Lower leg skin (tissue), 3 donors: ENCODE results near the gene LRRC30.

Source experiments
- CTCF ChIP-seq, 3 donors: fragments of 450-650 bp; IDR thresholded peaks; one replicate each; pipeline ENCODE4 v1.5.1; 2016; ENCODE audit warnings: antibody characterized with exemption in 3 of 3, mild to moderate bottlenecking in 3 of 3, moderate library complexity in 2 of 3
- POLR2A ChIP-seq, 2 donors: fragments of 450-650 bp; IDR thresholded peaks; one replicate each; pipeline ENCODE4 v1.6.1; 2016 to 2017; ENCODE audit warnings: antibody characterized with exemption in 2 of 2, mild to moderate bottlenecking in 1 of 2, moderate library complexity in 1 of 2

GRCh38 chr18:7221424-7222155 lies 9.3 kb upstream of the LRRC30 start:
- no peak for TF ChIP-seq CTCF (IDR thresholded peaks at IDR 0.05)
- no peak for TF ChIP-seq POLR2A (IDR thresholded peaks at IDR 0.05)
